ENCODE results near the gene CACNA2D3. TPM values are rescaled to one million over a fixed set of nuclear protein-coding genes. Genes with fewer than 3 reads are reported as not detected.

CACNA2D3 gene
- total RNA-seq, 4 donors from 2014 or later = 0.83 to 5.0 (median 2.5) TPM

DNA sequence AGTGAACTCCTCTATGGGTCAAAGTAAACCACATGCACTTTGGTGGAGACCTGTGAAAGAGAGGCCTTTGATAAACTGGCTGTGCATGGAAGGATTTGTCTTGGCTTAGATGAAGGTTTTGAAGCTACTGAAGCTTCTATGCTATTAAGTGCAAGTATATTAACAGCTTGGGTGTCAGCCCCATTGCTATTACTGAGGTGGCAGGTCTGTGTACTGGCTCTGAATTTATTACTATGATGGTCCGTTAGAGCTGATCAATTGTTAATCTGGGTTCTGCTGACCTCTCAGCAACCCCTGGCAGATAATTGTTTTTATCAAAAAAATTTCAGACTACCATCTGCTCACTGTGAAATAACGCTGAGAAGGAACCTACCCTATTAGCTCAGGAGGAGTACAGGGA is 268.2 kb downstream of the CACNA2D3 start:
- no peak for DNase-seq
- TF ChIP-seq, protein P1, sequence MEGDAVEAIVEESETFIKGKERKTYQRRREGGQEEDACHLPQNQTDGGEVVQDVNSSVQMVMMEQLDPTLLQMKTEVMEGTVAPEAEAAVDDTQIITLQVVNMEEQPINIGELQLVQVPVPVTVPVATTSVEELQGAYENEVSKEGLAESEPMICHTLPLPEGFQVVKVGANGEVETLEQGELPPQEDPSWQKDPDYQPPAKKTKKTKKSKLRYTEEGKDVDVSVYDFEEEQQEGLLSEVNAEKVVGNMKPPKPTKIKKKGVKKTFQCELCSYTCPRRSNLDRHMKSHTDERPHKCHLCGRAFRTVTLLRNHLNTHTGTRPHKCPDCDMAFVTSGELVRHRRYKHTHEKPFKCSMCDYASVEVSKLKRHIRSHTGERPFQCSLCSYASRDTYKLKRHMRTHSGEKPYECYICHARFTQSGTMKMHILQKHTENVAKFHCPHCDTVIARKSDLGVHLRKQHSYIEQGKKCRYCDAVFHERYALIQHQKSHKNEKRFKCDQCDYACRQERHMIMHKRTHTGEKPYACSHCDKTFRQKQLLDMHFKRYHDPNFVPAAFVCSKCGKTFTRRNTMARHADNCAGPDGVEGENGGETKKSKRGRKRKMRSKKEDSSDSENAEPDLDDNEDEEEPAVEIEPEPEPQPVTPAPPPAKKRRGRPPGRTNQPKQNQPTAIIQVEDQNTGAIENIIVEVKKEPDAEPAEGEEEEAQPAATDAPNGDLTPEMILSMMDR (IDR thresholded peaks at IDR 0.05) = no peak
- TF ChIP-seq POLR2A (IDR thresholded peaks at IDR 0.05) = no peak
- Histone ChIP-seq H3K4me1 (no peaks in the 10 kb centered on the region), H3K27ac (no peak overlapping the region), H3K27me3 (no peaks in the 10 kb centered on the region), H3K36me3 (no peaks in the 10 kb centered on the region), H3K4me3 (no peak overlapping the region), H3K9me3 (no peaks in the 10 kb centered on the region)
- intact Hi-C loops (cut with DNase I; ENCODE audit: low total_unique reads) = no loop called here

- H3K36me3 ChIP-seq = no peaks in the 10 kb centered on the region
- TF ChIP-seq, protein P1 (IDR thresholded peaks at IDR 0.05) = no peak
- no peak for TF ChIP-seq POLR2A (IDR thresholded peaks at IDR 0.05)
- H3K4me1 ChIP-seq = no peaks in the 10 kb centered on the region
- H3K4me3 ChIP-seq = no peak overlapping the region
- H3K9me3 ChIP-seq = no peaks in the 10 kb centered on the region
- H3K27ac ChIP-seq = no peak overlapping the region
- intact Hi-C loops (cut with DNase I; ENCODE audit: low total_unique reads) = no loop called here
- no peaks in the 10 kb centered on the region for H3K27me3 ChIP-seq
- DNase-seq = no peak
These were observed 270.8 kb downstream of the CACNA2D3 start for GRCh38 chr3:54393150-54393549.

DNA sequence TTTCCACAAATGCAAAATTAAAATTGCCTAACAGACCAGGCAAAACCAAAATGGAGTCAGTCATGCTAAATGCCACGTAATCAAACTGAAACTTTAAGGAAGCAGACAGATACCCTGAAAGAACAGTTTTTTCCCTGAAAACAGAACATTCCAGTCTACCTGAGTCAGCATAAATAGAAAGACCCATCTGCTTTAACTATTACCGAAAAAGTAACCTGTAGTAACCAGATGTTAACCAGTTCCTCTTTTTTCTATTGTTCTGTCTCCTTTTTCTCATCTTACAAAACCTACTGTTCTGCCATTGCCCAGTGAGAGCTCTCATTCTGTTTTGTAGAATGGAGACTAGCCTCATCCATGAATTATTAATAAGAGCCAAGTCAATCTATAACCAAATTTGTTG is 286.0 kb downstream of the CACNA2D3 start:
- Histone ChIP-seq H3K4me1 (no peaks in the 10 kb centered on the region), H3K27ac (no peak overlapping the region), H3K27me3 (no peaks in the 10 kb centered on the region), H3K4me3 (no peak overlapping the region), H3K9me3 (no peaks in the 10 kb centered on the region), H3K36me3 (no peaks in the 10 kb centered on the region)
- no peak for DNase-seq
- intact Hi-C loops (cut with DNase I; ENCODE audit: low total_unique reads) = no loop called here
- TF ChIP-seq, protein P1 (IDR thresholded peaks at IDR 0.05) = no peak
- TF ChIP-seq POLR2A (IDR thresholded peaks at IDR 0.05) = no peak

DNA sequence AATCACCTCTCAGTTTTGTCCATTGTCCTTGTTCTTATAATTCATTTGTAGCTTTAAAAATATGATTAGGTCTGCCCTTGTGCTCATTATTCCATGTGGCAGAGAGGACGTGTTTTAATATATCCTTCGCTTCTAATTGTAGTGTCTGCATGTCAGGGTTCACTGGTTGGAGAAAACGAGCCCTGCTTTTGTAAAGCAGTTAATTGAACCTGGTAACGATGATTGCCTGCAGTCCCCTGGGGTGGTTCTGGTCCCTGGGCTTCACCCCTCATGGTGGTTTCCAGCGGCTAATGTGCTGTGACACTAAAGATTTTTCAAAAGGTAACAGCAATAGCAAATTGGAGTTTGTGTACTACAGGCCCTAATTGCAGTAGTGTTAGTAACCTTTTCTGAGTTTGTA is 299.6 kb downstream of the CACNA2D3 start:
- intact Hi-C loops (cut with DNase I; ENCODE audit: low total_unique reads) = no loop called here
- Histone ChIP-seq H3K4me3 (no peak overlapping the region), H3K9me3 (no peaks in the 10 kb centered on the region), H3K27ac (no peak overlapping the region), H3K36me3 (no peaks in the 10 kb centered on the region), H3K27me3 (no peaks in the 10 kb centered on the region), H3K4me1 (no peaks in the 10 kb centered on the region)
- TF ChIP-seq, protein P1 (IDR thresholded peaks at IDR 0.05) = no peak
- no peak for TF ChIP-seq POLR2A (IDR thresholded peaks at IDR 0.05)
- no peak for DNase-seq

- Histone ChIP-seq H3K4me3 (no peak overlapping the region), H3K36me3 (no peaks in the 10 kb centered on the region), H3K27me3 (no peaks in the 10 kb centered on the region), H3K4me1 (no peaks in the 10 kb centered on the region), H3K27ac (no peak overlapping the region), H3K9me3 (no peaks in the 10 kb centered on the region)
- intact Hi-C loops (cut with DNase I; ENCODE audit: low total_unique reads) = no loop called here
- no peak for DNase-seq
- no peak for TF ChIP-seq POLR2A (IDR thresholded peaks at IDR 0.05)
- TF ChIP-seq, protein P1 (IDR thresholded peaks at IDR 0.05) = no peak
These were observed 301.9 kb downstream of the CACNA2D3 start for GRCh38 chr3:54424292-54424691.

All from uterus (tissue), 4 donors.